GM12878 (cell line): ENCODE data around the gene FLT4. TPM values are rescaled to one million over a fixed set of nuclear protein-coding genes. Genes with fewer than 3 reads are reported as not detected.

Source experiments
- ATAC-seq: fragments of 200-7000 bp; cut with Tn5 transposase; 3 replicates; pipeline ENCODE4 v1.9.1; 2020; ENCODE audit warnings: mild to moderate bottlenecking, moderate library complexity
- BruUV-seq: library from RNA; stranded (reverse); fragments of 400-500 nt; replicated peaks from 2 replicates; lab custom pipeline; 2021; lab: Mats Ljungman, UMichigan
- CTCF ChIA-PET: fragments of 300-600 bp; sonication (Branson Sonifier 250); formaldehyde crosslinking; extraction: SDS; loops from one replicate; lab custom pipeline; 2021; ENCODE audit warnings: inconsistent platforms; lab: Yijun Ruan, JAX
- POLR2A ChIA-PET: fragments of 350-600 bp; formaldehyde crosslinking; extraction: SDS; loops from one replicate; lab custom pipeline; 2021; ENCODE audit warnings: inconsistent platforms; lab: Charles Lee
- RAD21 ChIA-PET: fragments of 300-600 bp; sonication (Branson Sonifier 250); formaldehyde crosslinking; loops from one replicate; lab custom pipeline; 2023; ENCODE audit warnings: antibody characterized with exemption; ENCODE audit not compliant: unreplicated experiment; lab: Charles Lee
- SMC1A ChIA-PET: fragments of 300-600 bp; sonication (Branson Sonifier 250); formaldehyde crosslinking; loops from one replicate; lab custom pipeline; 2023; ENCODE audit not compliant: unreplicated experiment, uncharacterized antibody; lab: Charles Lee
- DNase-seq: peaks from one replicate; pipeline ENCODE4 v3.0.0-alpha.2; 2011; ENCODE audit warnings: low read depth, low spot score
- FAIRE-seq: peaks from 3 replicates; lab custom pipeline; 2011; peaks lifted over from hg19 to GRCh38; lab: Jason Lieb, UNC
- H2AFZ ChIP-seq: 2 replicates; pipeline ENCODE4 v1.6.0; 2011; ENCODE audit warnings: low read depth, low read length, control low read depth; ENCODE audit not compliant: control insufficient read depth
- H3K27ac ChIP-seq: 2 replicates; pipeline ENCODE4 v1.5.1; 2011; ENCODE audit warnings: control low read depth; ENCODE audit not compliant: control insufficient read depth, insufficient read depth
- H3K27me3 ChIP-seq, 2 experiments: replicated peaks in 1 of 2; 2 replicates each; pipeline versions ENCODE4 v1.6.0 to v1.6.1; 2011; ENCODE audit warnings: low read length in 1 of 2; ENCODE audit not compliant: control insufficient read depth in 2 of 2, insufficient read depth in 2 of 2
- H3K36me3 ChIP-seq, 2 experiments: 2 replicates each; pipeline ENCODE4 v1.5.1; 2011; ENCODE audit warnings: low read length in 1 of 2; ENCODE audit not compliant: control insufficient read depth in 2 of 2, insufficient read depth in 2 of 2
- H3K4me1 ChIP-seq: 2 replicates; pipeline ENCODE4 v1.6.1; 2011; ENCODE audit warnings: mild to moderate bottlenecking, low read length, moderate library complexity, mixed read lengths; ENCODE audit not compliant: control insufficient read depth, insufficient read depth
- H3K4me2 ChIP-seq: 2 replicates; pipeline ENCODE4 v1.6.0; 2011; ENCODE audit warnings: control low read depth; ENCODE audit not compliant: control insufficient read depth, insufficient read depth
- H3K4me3 ChIP-seq: fragments of 200-600 bp; sonication (generic); 2 replicates; pipeline ENCODE4 v1.5.1; 2016
- H3K79me2 ChIP-seq: 2 replicates; pipeline ENCODE4 v1.6.0; 2011; ENCODE audit warnings: low read length; ENCODE audit not compliant: control insufficient read depth, insufficient read depth
- H3K9ac ChIP-seq: 2 replicates; pipeline ENCODE4 v1.8.0; 2011; ENCODE audit warnings: low read length, control low read depth, mixed read lengths; ENCODE audit not compliant: control insufficient read depth, insufficient read depth
- H3K9me3 ChIP-seq: replicated peaks from 3 replicates; pipeline ENCODE4 v1.5.1; 2011; ENCODE audit warnings: mild to moderate bottlenecking, low read length; ENCODE audit not compliant: control insufficient read depth, insufficient read depth
- H4K20me1 ChIP-seq: 2 replicates; pipeline ENCODE4 v1.6.0; 2011; ENCODE audit not compliant: control insufficient read depth, insufficient read depth
- BACH1 ChIP-seq: fragments of 450-650 bp; IDR thresholded peaks from 2 replicates; pipeline ENCODE4 v1.6.1; 2017; ENCODE audit warnings: mild to moderate bottlenecking, borderline replicate concordance
- BHLHE40 ChIP-seq, 2 experiments: fragments of 450-650 bp in 1 of 2; IDR thresholded peaks; 2 replicates each; pipeline ENCODE4 v1.6.1; 2011 to 2017; ENCODE audit warnings: low read depth in 2 of 2, borderline replicate concordance in 1 of 2, improper control_type of control experiment in 1 of 2, low read length in 1 of 2, mild to moderate bottlenecking in 1 of 2
- EGR1 ChIP-seq, 2 experiments: IDR thresholded peaks; 1 replicate in 1 of 2; 2 replicates in 1 of 2; pipeline ENCODE4 v1.6.1; 2011 to 2012; ENCODE audit warnings: low read depth in 2 of 2, low read length in 2 of 2, borderline replicate concordance in 1 of 2, mild to moderate bottlenecking in 1 of 2, moderate library complexity in 1 of 2
- FOXK2 ChIP-seq: fragments of 450-650 bp; IDR thresholded peaks from 2 replicates; pipeline ENCODE4 v1.6.1; 2017; ENCODE audit warnings: mild to moderate bottlenecking, moderate library complexity
- GATAD2B ChIP-seq: fragments of 450-650 bp; conservative IDR thresholded peaks from 2 replicates; pipeline ENCODE4 v1.6.1; 2017; ENCODE audit warnings: low read depth, mild to moderate bottlenecking, moderate library complexity
- PKNOX1 ChIP-seq: fragments of 450-650 bp; IDR thresholded peaks from 2 replicates; pipeline ENCODE4 v1.6.1; 2016; ENCODE audit warnings: mild to moderate bottlenecking
- RAD51 ChIP-seq: fragments of 450-650 bp; IDR thresholded peaks from 2 replicates; pipeline ENCODE4 v1.6.1; 2016; ENCODE audit warnings: moderate library complexity, mild to moderate bottlenecking, inconsistent platforms
- SP1 ChIP-seq: IDR thresholded peaks from one replicate; pipeline ENCODE4 v1.6.1; 2011; ENCODE audit warnings: low read depth, low read length
- STAT3 ChIP-seq: IDR thresholded peaks from 2 replicates; pipeline ENCODE4 v1.6.1; 2011; ENCODE audit warnings: low read depth, low read length, improper control_type of control experiment
- SUZ12 ChIP-seq: fragments of 200-600 bp; sonication (generic); IDR thresholded peaks from one replicate; pipeline ENCODE4 v1.6.1; 2018; ENCODE audit warnings: antibody characterized with exemption, mild to moderate bottlenecking; ENCODE audit not compliant: unreplicated experiment
- TBL1XR1 ChIP-seq: IDR thresholded peaks from 2 replicates; pipeline ENCODE4 v1.6.1; 2012; ENCODE audit warnings: low read depth, low read length, improper control_type of control experiment
- WRNIP1 ChIP-seq: IDR thresholded peaks from 2 replicates; pipeline ENCODE4 v1.6.1; 2011; ENCODE audit warnings: low read depth, low read length, improper control_type of control experiment, borderline replicate concordance
- ZNF217 ChIP-seq: fragments of 450-650 bp; IDR thresholded peaks from 2 replicates; pipeline ENCODE4 v1.6.1; 2017; ENCODE audit warnings: antibody characterized with exemption, mild to moderate bottlenecking
- WGBS: methylation state at CpG from one replicate; pipeline ENCODE4 v1.1.6; 2016; ENCODE audit warnings: low lambda C conversion rate; ENCODE audit not compliant: insufficient replicate concordance, insufficient coverage; ENCODE audit errors: missing lambda C conversion rate; 5-methylcytosine and 5-hydroxymethylcytosine counted together
- in situ Hi-C: fragments of 300-500 bp; cut with MboI; formaldehyde crosslinking; loops from 9 replicates; pipeline ENCODE4 v1.14.3; 2018; ENCODE audit warnings: mixed read lengths
- intact Hi-C: fragments of 100-400 bp; cut with micrococcal nuclease; formaldehyde crosslinking; loops from one replicate; pipeline ENCODE4 v1.14.2; 2022; ENCODE audit not compliant: unreplicated experiment
- polyA plus RNA-seq, 11 experiments: library from polyadenylated mRNA; depleted of rRNA in 4 of 11; unstranded in 6 of 11; stranded (reverse) in 5 of 11; fragments of >200 nt; fragmentation: Nextera tagmentation in 4 of 11; fragmentation: Illumina TruSeq in 1 of 11; extraction: Ambion mirVana in 4 of 11; extraction: Trizol in 1 of 11; gene quantifications; 1 replicate in 1 of 11; 2 replicates in 10 of 11; pipeline versions ENCODE4 v1.2.1 to v1.2.3, GENCODE V29; 2011 to 2016; ENCODE audit warnings: inconsistent platforms in 2 of 11, missing spikeins in 2 of 11, low read depth in 1 of 11
- total RNA-seq, 4 experiments: library from RNA; depleted of rRNA in 3 of 4; stranded (reverse); fragments of >200 nt in 3 of 4; fragmentation: Illumina TruSeq in 1 of 4; extraction: Trizol in 1 of 4; gene quantifications; 2 replicates each; pipeline versions ENCODE4 v1.2.1 to v1.2.3, GENCODE V29; 2013 to 2021

Gene FLT4
- total and polyA plus RNA-seq, 10 of the 15 experiments (the other 5 are each of a cell fraction or from before 2014, with no cell fraction given) = 0.18 TPM; not detected in 9

GRCh38 chr5:180563994-180564393 lies 85.4 kb downstream of the FLT4 start:
- BruUV-seq = no TSS peak
- TF ChIP-seq BHLHE40 (IDR thresholded peaks at IDR 0.05; ENCODE audit: borderline replicate concordance in 1 of 2, low read depth in 2 of 2, low read length in 1 of 2) (peak; percentile 30 to 41; a peak in 1 of 4 replicates), STAT3 (no peak), ZNF217 (no peak), PKNOX1 (peak; percentile 28; the same call in 1 of the 2 replicates)
- TF ChIP-seq, all 136 proteins: peak for 2
- in situ Hi-C loops = no loop called here

GRCh38 chr5:180558232-180558631 lies 91.2 kb downstream of the FLT4 start:
- Histone ChIP-seq H3K27ac (no peak overlapping the region), H3K27me3 (no peaks in the 10 kb centered on the region), H3K36me3 (peaks cover 3 to 9% of the 10 kb centered on the region in 2 experiments; a peak in 2 of 4 replicates), H3K4me1 (peaks cover 15% of the 10 kb centered on the region), H4K20me1 (no peaks in the 10 kb centered on the region), H3K9me3 (peaks cover 5% of the 10 kb centered on the region), H3K4me3 (no peak overlapping the region), H3K9ac (no peak overlapping the region), H3K79me2 (peaks cover 10% of the 10 kb centered on the region), H3K4me2 (no peak overlapping the region), H2AFZ (no peak overlapping the region)
- RAD21 ChIA-PET = no interaction called here
- BruUV-seq = no TSS peak
- CTCF ChIA-PET = interaction anchor here (0.7 kb wide), 1 partner anchor 112 kb away, joined by 3 read pairs; no protein-coding TSS in a partner anchor
- FAIRE-seq (no peak), DNase-seq (no peak), ATAC-seq (no peak)
- 98% methylated on average over 11 of the region's 11 CpGs for WGBS
- in situ Hi-C loops = no loop called here
- POLR2A ChIA-PET = interaction anchor here (0.7 kb wide), 1 partner anchor 820 kb away, joined by 4 read pairs; no protein-coding TSS in a partner anchor
- no peak for TF ChIP-seq BACH1
- TF ChIP-seq TBL1XR1 = no peak
- no peak for TF ChIP-seq SUZ12
- no peak for TF ChIP-seq EGR1 (IDR thresholded peaks at IDR 0.05; ENCODE audit: borderline replicate concordance in 1 of 2, low read depth in 2 of 2, low read length in 2 of 2)
- no peak for TF ChIP-seq WRNIP1
- no peak for TF ChIP-seq RAD51
- no peak for TF ChIP-seq SP1
- no peak for TF ChIP-seq FOXK2
- TF ChIP-seq GATAD2B = no peak
- SMC1A ChIA-PET = interaction anchor here (1.0 to 1.4 kb wide), 2 partner anchors 12 to 19 kb away, joined by 3 read pairs; no protein-coding TSS in a partner anchor
- intact Hi-C loops = no loop called here

More at GRCh38 chr5:180563994-180564393, 85.4 kb downstream of the FLT4 start:
- peak; percentile 12 for DNase-seq
- H3K27me3 ChIP-seq = no peaks in the 10 kb centered on the region
- RAD21 ChIA-PET = no interaction called here
- peaks cover 10% of the 10 kb centered on the region for H3K79me2 ChIP-seq
- CTCF ChIA-PET = no interaction called here
- no peak for FAIRE-seq
- peaks cover 5% of the 10 kb centered on the region for H3K9me3 ChIP-seq
- H3K27ac ChIP-seq = peak overlapping the region; percentile 20
- H3K4me2 ChIP-seq = no peak overlapping the region
- POLR2A ChIA-PET = no interaction called here
- 4% methylated on average over 3 of the region's 3 CpGs for WGBS
- SMC1A ChIA-PET = interaction anchor here (1.5 kb wide), 1 partner anchor 46 kb away, joined by 4 read pairs; no protein-coding TSS in a partner anchor
- H3K4me3 ChIP-seq = no peak overlapping the region
- intact Hi-C loops = no loop called here
- ATAC-seq = peak; percentile 40
- H2AFZ ChIP-seq = no peak overlapping the region
- peaks cover 23% of the 10 kb centered on the region for H3K4me1 ChIP-seq
- no peaks in the 10 kb centered on the region for H4K20me1 ChIP-seq
- no peak overlapping the region for H3K9ac ChIP-seq
- H3K36me3 ChIP-seq = peaks cover 4 to 21% of the 10 kb centered on the region in 2 experiments; a peak in 3 of 4 replicates
